Measurements from ENCODE around the gene ZNF70. TPM values are rescaled to one million over a fixed set of nuclear protein-coding genes. Genes with fewer than 3 reads are reported as not detected.

ZNF70 gene
- total and polyA plus RNA-seq, 2 donors (not counting 1 experiment from before 2014, with no cell fraction given), result 2.1 to 8.3 TPM

DNA sequence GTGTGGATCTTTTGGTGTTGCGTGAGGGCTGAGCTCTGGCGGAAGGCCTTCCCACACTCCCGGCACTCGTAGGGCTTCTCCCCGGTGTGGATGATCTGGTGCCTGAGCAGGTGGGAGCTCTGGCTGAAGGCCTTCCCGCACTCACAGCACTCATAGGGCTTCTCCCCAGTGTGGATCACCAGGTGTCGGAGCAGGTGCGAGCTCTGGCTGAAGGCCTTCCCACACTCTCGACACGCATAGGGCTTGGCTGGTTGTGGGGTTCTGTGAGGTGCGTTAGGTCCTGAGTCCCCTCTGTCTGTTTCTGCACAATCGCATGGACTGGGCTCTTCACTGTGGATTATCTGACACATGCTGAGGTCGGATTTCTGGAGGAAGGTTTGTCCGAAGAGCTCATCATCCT is 6.4 kb downstream of the ZNF70 start:
- Mint-ChIP-seq H3K27ac (no peak overlapping the region), H3K4me1 (peaks cover 2% of the 10 kb centered on the region), H3K4me3 (no peak overlapping the region), H3K27me3 (no peaks in the 10 kb centered on the region), H3K9me3 (ENCODE audit: insufficient read depth) (no peaks in the 10 kb centered on the region)
- DNase-seq (no peak), ATAC-seq (ENCODE audit: low read depth) (no peak)
- Histone ChIP-seq H4K20me1 (ENCODE audit: control insufficient read depth, insufficient read depth, low read length, poor library complexity, severe bottlenecking) (no peaks in the 10 kb centered on the region), H3K9me3 (ENCODE audit: control extremely low read depth in 1 of 3, control insufficient read depth in 2 of 3, insufficient read depth in 1 of 3, low read length in 2 of 3) (peaks cover 0 to 13% (median 0%) of the 10 kb centered on the region in 3 donors), H3K36me3 (replicated peaks in 1 of 2; ENCODE audit: control extremely low read depth in 1 of 2, control insufficient read depth in 1 of 2, extremely low read depth in 1 of 2, insufficient read depth in 2 of 2, low read length in 1 of 2) (peaks cover 5 to 30% of the 10 kb centered on the region in 2 experiments), H3K27ac (ENCODE audit: low read length in 2 of 2) (no peak overlapping the region), H3K9ac (ENCODE audit: low read length) (no peak overlapping the region), H3K4me1 (ENCODE audit: control insufficient read depth in 2 of 2, insufficient read depth in 2 of 2, low read length in 2 of 2) (no peaks in the 10 kb centered on the region), H3K79me2 (ENCODE audit: control insufficient read depth, insufficient read depth, low read length) (peaks cover 15% of the 10 kb centered on the region), H3K27me3 (replicated peaks in 1 of 4; ENCODE audit: control extremely low read depth in 1 of 4, control insufficient read depth in 3 of 4, insufficient read depth in 4 of 4, low read length in 3 of 4) (no peaks in the 10 kb centered on the region), H2AFZ (ENCODE audit: insufficient read depth, low read depth, low read length, poor library complexity, severe bottlenecking) (no peak overlapping the region), H3K4me2 (replicated peaks; ENCODE audit: low read depth, low read length, poor library complexity, severe bottlenecking) (no peak overlapping the region), H3K4me3 (ENCODE audit: control extremely low read depth in 1 of 5, extremely low read depth in 1 of 5, insufficient read depth in 1 of 5, low read depth in 2 of 5, low read length in 4 of 5) (no peak overlapping the region)
- CTCF ChIA-PET, result interaction anchor here (1.0 to 1.7 kb wide), 5 partner anchors 8 to 105 kb away, joined by 3 to 6 read pairs (median 3); no protein-coding TSS in a partner anchor
- intact Hi-C loops (cut with micrococcal nuclease), result no loop called here
- POLR2A ChIA-PET, result no interaction called here
- TF ChIP-seq, protein P1, sequence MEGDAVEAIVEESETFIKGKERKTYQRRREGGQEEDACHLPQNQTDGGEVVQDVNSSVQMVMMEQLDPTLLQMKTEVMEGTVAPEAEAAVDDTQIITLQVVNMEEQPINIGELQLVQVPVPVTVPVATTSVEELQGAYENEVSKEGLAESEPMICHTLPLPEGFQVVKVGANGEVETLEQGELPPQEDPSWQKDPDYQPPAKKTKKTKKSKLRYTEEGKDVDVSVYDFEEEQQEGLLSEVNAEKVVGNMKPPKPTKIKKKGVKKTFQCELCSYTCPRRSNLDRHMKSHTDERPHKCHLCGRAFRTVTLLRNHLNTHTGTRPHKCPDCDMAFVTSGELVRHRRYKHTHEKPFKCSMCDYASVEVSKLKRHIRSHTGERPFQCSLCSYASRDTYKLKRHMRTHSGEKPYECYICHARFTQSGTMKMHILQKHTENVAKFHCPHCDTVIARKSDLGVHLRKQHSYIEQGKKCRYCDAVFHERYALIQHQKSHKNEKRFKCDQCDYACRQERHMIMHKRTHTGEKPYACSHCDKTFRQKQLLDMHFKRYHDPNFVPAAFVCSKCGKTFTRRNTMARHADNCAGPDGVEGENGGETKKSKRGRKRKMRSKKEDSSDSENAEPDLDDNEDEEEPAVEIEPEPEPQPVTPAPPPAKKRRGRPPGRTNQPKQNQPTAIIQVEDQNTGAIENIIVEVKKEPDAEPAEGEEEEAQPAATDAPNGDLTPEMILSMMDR (IDR thresholded peaks at IDR 0.05), result no peak
- TF ChIP-seq EZH2 (IDR thresholded peaks at IDR 0.05; ENCODE audit: borderline replicate concordance, insufficient read depth, low read depth, low read length, poor library complexity, severe bottlenecking), result no peak
- 96% methylated on average over 12 of the region's 14 CpGs for WGBS (ENCODE audit: insufficient coverage)

DNA sequence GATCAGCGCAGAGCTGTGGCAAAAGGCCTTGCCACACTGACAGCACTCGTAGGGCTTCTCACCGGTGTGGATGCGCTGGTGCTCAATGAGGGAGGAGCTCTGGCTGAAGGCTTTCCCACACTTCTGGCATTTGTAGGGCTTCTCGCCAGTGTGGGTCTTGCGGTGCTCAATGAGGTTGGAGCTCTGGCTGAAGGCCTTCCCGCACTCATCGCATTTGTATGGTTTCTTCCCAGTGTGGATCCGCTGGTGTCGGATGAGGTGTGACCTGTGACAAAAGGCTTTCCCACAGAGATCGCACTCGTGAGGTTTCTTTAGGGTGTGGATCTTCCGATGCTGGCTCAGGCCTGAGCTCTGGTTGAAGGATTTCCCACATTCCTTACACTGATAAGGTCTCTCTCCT is 6.9 kb downstream of the ZNF70 start:
- H2AFZ ChIP-seq (ENCODE audit: insufficient read depth, low read depth, low read length, poor library complexity, severe bottlenecking), result no peak overlapping the region
- no peak for DNase-seq
- intact Hi-C loops (cut with micrococcal nuclease), result no loop called here
- peaks cover 5 to 30% of the 10 kb centered on the region in 2 experiments for H3K36me3 ChIP-seq (replicated peaks in 1 of 2; ENCODE audit: control extremely low read depth in 1 of 2, control insufficient read depth in 1 of 2, extremely low read depth in 1 of 2, insufficient read depth in 2 of 2, low read length in 1 of 2)
- H3K4me3 ChIP-seq (ENCODE audit: control extremely low read depth in 1 of 5, extremely low read depth in 1 of 5, insufficient read depth in 1 of 5, low read depth in 2 of 5, low read length in 4 of 5), result no peak overlapping the region
- no peaks in the 10 kb centered on the region for H3K9me3 Mint-ChIP-seq (ENCODE audit: insufficient read depth)
- H3K27me3 Mint-ChIP-seq, result no peaks in the 10 kb centered on the region
- no peaks in the 10 kb centered on the region for H4K20me1 ChIP-seq (ENCODE audit: control insufficient read depth, insufficient read depth, low read length, poor library complexity, severe bottlenecking)
- no peak overlapping the region for H3K4me3 Mint-ChIP-seq
- H3K27ac Mint-ChIP-seq, result no peak overlapping the region
- ChIA-PET POLR2A (no interaction called here), CTCF (interaction anchor here (1.2 to 1.3 kb wide), 4 partner anchors 8 to 106 kb away, joined by 3 read pairs; no protein-coding TSS in a partner anchor)
- no peak overlapping the region for H3K4me2 ChIP-seq (replicated peaks; ENCODE audit: low read depth, low read length, poor library complexity, severe bottlenecking)
- ATAC-seq (ENCODE audit: low read depth), result no peak
- H3K27me3 ChIP-seq (replicated peaks in 1 of 4; ENCODE audit: control extremely low read depth in 1 of 4, control insufficient read depth in 3 of 4, insufficient read depth in 4 of 4, low read length in 3 of 4), result no peaks in the 10 kb centered on the region
- H3K9me3 ChIP-seq (ENCODE audit: control extremely low read depth in 1 of 3, control insufficient read depth in 2 of 3, insufficient read depth in 1 of 3, low read length in 2 of 3), result peaks cover 0 to 13% (median 0%) of the 10 kb centered on the region in 3 donors
- H3K4me1 ChIP-seq (ENCODE audit: control insufficient read depth in 2 of 2, insufficient read depth in 2 of 2, low read length in 2 of 2), result no peaks in the 10 kb centered on the region
- no peak overlapping the region for H3K9ac ChIP-seq (ENCODE audit: low read length)
- peaks cover 2% of the 10 kb centered on the region for H3K4me1 Mint-ChIP-seq
- H3K79me2 ChIP-seq (ENCODE audit: control insufficient read depth, insufficient read depth, low read length), result peaks cover 14% of the 10 kb centered on the region
- no peak overlapping the region for H3K27ac ChIP-seq (ENCODE audit: low read length in 2 of 2)
- WGBS (ENCODE audit: insufficient coverage), result 96% methylated on average over 13 of the region's 13 CpGs
- no peak for TF ChIP-seq EZH2 (IDR thresholded peaks at IDR 0.05; ENCODE audit: borderline replicate concordance, insufficient read depth, low read depth, low read length, poor library complexity, severe bottlenecking)
- TF ChIP-seq, protein P1 (IDR thresholded peaks at IDR 0.05), result no peak

All from B cell (primary cell).